Lung microvascular endothelial cell (primary cell): Measurements from ENCODE around the gene MED16. TPM values are rescaled to one million over a fixed set of nuclear protein-coding genes. Genes with fewer than 3 reads are reported as not detected.

Experiments used
- DNase-seq, 2 donors: peaks; one replicate each; pipeline versions ENCODE4 v3.0.0 to v3.0.0-alpha.2; 2010; ENCODE audit warnings: low read depth in 2 of 2
- total RNA-seq: library from RNA; depleted of rRNA; stranded (reverse); fragments of >200 nt; gene quantifications from 2 replicates; pipeline ENCODE4 v1.2.1, GENCODE V29; 2014

MED16 gene, protein sequence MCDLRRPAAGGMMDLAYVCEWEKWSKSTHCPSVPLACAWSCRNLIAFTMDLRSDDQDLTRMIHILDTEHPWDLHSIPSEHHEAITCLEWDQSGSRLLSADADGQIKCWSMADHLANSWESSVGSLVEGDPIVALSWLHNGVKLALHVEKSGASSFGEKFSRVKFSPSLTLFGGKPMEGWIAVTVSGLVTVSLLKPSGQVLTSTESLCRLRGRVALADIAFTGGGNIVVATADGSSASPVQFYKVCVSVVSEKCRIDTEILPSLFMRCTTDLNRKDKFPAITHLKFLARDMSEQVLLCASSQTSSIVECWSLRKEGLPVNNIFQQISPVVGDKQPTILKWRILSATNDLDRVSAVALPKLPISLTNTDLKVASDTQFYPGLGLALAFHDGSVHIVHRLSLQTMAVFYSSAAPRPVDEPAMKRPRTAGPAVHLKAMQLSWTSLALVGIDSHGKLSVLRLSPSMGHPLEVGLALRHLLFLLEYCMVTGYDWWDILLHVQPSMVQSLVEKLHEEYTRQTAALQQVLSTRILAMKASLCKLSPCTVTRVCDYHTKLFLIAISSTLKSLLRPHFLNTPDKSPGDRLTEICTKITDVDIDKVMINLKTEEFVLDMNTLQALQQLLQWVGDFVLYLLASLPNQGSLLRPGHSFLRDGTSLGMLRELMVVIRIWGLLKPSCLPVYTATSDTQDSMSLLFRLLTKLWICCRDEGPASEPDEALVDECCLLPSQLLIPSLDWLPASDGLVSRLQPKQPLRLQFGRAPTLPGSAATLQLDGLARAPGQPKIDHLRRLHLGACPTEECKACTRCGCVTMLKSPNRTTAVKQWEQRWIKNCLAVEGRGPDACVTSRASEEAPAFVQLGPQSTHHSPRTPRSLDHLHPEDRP
- 19.0 TPM in 2 replicates for total RNA-seq

DNA sequence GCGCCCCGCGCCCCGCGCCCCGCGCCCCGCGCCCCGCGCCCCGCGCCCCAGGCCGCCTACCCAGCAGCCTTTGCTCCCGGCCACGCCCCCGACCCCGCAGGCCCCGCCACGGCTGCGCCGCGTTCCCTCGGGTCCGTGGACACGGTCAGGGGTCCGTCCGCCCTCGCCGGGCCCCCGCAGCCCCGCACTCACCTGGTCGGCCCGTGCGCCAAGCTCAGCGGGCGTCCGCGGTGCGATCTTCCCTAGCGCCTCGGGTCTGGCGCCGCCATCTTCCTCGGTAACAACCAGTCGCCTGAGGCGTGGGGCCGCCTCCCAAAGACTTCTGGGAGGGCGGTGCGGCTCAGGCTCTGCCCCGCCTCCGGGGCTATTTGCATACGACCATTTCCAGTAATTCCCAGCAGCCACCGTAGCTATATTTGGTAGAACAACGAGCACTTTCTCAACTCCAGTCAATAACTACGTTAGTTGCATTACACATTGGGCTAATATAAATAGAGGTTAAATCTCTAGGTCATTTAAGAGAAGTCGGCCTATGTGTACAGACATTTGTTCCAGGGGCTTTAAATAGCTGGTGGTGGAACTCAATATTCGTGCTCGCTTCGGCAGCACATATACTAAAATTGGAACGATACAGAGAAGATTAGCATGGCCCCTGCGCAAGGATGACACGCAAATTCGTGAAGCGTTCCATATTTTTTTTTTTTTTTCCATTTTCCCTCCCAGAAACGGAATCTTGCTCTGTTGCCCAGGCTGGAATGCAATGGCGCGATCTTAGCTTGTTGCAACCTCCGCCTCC lies at the start of gene MED16, which contains the start of gene RNU6-9:
Gene MED16 (minus strand): TSS at position 294 of the 796 bp plus-strand sequence. CDS start 2,056 bp downstream, outside the sequence.
Gene RNU6-9 (plus strand): TSS at position 591 of the 796 bp plus-strand sequence.
- peak; percentile 94 to 96 for DNase-seq

DNA sequence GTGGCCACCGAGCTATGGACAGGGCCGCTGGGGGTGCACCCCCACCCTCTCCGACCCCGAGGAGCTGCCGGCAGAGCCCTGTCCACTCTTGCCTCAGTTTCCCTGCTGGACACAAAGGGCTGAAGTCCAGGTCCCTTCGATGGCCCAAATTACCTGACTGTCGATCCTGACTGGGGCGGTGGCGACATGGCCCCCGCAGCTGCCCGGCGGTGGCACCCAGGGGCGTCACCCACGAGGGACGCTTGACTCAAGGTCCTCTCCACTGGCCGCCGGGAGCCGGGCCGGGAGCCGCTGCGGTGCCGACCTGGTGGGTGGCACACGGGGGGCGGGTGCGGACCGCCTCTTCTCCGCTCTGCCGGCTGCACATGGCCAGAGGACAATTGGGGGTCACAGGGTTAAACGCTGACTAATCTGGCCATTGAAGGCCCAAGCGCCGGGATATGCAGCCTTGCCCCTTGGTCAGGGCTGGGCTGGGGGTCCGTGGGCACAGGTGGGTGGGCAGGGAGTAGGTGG lies 49.2 kb upstream of the MED16 start:
- peak in 1 of 2 donors; percentile 29 for DNase-seq

DNA sequence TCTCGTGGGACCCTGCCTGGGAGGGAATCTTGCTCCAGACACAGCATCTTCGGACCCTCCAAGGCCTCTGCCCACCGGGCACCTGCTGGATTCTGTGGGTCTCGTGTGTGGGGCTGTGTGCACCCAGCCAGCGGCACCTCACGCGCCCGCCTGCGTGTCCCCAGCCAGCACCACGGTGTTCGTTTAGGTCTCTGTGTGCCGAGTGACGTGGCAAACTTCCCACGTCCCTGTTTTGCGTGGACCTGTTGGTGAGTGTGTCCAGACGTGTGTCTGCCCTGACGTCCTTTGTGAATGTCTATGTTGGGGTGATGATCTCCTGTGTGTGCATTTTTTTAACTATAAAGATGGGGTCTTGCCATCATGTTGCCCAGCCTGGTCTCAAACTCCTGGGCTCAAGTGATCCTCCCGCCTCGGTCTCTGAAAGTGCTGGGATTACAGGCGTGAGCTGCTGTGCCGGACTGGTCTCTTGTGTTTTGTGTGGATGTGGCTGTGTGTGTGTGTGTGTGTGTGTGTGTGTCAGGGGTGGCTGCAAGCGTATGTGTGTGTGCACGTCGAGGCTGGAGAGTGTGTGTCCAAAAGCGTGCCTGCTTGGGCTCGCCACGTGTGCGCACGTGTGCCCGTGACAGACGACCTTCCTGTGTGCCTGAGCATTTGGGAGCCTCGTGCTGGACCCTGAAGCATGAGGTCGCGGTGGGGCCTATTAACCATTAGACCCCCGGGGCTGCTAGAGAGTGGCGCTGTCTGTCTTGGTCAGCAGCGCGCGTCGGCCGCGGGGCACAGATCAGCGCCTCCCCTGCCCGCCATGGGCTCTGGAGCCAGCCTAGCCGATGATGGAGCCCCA lies 48.5 kb upstream of the MED16 start:
- DNase-seq: no peak

DNA sequence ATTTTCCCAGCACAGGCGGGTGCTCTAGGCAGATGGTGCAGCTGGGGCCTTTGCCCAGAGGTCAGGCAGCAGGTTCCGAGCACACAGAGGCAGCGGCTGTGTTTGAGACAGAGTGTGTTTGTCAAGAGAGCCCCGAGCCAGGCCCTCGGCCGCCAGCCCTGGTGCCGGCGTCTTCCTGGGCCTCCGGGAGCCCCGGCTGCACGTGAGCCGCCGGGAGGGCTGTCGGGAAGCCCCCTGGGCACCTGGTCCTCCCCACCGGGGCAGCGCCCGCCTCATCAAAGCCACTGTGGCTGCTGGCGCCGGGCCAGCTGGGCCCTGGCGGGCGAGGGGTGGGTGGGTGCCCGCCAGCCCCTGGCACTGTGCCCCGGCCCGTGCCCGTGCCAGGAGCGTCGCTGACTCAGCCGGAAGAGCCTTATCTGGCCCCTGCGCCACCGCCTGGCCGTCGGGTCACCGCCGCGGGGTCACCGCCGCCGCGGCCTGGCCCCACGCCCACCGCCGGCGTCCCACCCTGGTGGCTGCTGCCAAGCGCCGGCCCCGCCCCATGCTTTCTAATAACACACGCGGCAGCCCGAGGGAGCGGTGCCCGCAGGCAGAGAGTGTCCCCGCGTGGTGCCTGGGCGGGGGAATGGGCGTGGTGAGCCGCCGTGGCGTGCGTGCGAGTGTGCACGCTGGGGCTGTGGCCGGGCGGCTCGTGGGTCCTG lies 47.8 kb upstream of the MED16 start:
- DNase-seq: peak; percentile 55 to 68

DNA sequence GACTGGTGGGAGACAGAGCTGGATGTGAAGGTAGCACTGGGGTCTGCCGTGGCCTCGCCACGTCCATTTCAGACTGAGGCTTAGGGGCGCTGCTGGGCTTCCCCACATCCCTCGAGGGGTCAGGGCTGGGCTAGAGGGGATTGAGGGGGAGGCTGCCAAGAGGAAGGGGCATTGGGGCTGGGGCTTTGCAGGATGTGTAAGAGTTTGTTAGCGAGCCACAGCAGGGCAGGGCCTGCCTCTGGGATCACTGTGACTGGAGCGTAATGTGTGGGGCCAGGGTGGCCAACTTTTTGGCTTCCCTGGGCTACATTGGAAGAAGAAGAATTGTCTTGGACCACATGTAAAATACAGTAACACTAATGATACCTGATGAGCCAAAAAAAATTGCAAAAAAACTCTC lies 46.9 kb upstream of the MED16 start:
- no peak for DNase-seq

DNA sequence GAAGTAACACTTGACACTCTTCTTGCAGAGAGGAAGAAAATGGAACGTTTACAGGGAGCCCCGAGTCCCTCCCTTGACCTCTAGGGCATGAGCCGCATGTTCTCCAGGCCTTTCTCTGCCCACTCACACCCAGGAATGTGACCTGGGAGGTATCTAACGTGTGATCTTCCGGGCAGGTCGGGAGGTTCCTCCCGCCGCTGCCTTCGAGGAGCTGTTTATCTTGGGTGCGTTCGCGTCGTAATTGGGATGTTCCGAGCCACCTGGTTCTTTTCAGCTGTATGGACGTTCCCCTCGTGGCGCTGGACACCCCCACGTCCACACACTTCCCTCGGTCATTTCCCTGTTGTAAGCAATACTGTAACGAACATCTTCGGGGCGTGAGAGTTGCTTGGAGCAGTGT lies 46.5 kb upstream of the MED16 start:
- no peak for DNase-seq

DNA sequence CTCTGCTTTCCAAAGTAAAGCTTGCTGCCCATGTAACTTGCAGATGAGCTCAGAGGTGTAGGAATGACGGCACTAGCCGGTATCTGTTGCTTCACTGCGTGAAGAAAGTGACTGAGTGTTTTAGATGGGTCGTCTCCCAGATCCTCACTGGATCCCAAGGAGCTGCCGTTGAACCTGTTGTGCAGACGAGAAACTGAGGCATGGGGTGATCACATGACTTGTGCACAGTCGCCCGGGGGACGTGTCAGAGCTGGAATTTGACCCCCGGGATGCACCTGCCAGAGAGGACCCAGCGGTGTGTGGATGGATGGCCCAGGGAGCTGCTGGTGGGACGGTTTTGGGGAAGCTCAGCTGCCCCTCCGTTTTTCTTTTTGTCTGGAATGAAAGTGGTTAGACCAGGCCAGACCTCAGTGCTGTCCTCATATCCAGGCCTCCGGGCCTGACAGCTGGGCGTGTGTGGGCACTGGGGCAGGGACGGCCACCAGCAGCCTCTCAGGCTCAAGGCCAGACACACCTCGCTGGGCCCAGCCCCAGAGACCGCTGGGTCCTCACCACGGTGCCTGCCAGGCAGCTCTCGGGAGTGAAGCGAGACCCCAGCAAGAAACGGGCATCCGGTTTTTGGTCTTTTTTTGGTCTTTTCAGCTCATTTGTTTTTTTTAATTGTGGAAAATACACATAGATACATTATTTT lies 45.4 kb upstream of the MED16 start:
- no peak for DNase-seq

DNA sequence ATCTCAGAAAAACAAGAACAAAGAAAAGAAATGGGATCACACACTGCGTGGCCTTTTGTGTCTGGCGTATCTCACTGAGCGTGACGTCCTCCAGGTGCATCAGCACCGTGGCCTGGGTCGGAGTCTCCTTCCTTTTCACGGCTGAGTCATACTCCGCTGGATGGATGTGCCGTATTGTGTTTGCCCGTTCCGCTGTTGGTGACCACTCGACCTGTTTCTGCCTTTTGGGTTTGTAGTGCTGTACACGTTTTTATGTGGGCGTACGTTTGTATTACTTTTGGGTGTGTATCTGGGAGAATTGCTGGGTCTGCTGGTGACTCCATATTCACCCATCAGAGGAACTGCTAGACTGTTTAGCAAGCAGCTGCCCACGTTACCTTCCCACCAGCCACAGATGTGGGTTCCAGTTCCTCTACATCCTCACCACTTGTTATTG lies 44.3 kb upstream of the MED16 start:
- DNase-seq: no peak

DNA sequence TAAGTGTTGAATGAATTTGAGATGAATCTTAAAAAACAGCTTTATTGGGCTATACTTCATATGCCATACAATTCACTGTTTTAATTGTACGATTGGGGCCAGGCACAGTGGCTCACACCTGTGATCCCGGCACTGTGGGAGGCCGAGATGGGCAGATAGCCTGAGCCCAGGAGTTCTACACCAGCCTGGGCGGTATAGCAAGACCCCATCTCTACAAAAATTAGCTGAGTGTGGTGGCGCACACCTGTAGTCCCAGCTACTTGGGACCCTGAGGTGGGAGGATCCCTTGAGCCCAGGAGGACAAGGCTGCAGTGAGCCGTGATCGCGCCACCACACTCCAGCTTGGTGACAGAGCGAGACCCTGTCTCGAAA lies 43.2 kb upstream of the MED16 start:
- no peak for DNase-seq

DNA sequence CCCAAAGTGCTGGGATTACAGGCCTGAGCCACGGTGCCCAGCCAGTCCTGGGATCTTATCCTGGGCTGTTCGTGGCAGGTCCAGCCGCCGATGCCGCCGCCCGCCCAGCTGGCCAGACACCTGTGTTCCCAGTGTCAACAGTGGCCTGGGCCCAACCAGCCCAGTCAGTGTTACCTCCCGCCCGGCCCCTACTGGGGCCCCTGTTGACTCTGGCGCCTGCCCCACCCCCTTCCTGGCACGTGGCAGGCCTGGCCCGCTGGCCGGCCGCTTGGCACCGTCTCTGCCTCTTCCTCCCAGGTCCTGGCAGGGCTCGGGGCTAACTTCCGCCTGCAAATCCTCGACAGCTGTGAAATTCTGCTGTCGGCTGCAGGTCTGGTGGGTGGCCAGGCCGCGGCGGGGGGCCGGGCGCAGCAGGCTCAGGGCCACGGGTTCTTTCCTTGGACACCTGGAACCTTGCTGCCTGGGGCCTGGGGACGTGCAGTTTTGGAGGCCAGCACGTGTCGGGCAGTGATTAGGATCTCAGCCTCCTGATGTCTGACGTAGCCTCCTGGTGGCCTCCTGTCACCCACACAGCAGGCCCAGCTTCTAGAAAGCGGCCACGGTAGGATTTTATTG lies 42.0 kb upstream of the MED16 start:
- DNase-seq: peak; percentile 88 to 97

DNA sequence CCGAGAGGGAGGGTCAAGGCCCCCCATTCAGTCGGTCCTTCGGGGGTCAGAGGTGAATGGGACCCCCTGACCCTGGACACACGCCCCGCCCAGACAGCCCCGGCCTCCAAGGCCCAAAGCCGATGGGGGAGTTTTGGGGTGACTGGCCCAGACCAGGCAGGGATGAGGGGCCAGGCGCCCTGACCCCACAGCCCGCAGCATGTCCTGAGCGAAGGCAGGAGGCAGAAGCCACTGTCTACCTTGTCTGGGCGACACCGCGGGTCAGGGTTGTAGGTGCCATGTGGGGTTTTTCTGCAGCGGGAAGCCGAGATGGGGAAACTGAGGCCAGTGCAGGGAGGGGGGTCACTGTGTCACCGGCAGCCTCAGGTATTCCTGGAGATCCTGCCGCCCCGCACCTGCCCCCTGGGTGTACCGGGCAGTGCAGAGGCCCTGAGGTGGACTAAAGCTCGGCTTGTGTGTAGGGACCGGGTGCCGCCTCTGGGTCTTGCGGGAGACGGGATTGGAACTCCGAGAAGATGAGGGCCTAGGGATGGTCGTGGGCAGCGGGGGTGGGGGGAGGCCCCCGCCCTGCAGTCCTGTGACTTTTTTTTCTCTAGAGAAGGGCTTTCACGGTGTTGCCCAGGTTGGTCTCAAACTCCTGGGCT lies 41.3 kb upstream of the MED16 start:
- DNase-seq: no peak

DNA sequence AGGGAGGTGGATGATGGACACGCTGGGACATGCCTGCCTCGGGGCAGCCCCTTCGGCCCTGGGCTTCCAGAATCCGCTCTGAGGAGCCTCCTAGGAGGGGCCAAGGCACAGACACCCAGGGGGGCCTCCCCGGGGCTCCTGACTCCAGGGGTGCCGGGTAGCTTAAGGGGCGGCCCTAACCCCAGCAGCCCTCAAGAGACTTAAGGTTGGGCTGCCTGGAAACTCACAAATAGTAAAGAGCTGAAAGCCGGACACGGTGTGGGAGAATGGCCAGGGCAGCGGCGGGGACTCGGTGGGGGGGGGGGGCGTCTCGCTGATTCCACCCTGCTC lies 40.5 kb upstream of the MED16 start:
- DNase-seq: no peak

DNA sequence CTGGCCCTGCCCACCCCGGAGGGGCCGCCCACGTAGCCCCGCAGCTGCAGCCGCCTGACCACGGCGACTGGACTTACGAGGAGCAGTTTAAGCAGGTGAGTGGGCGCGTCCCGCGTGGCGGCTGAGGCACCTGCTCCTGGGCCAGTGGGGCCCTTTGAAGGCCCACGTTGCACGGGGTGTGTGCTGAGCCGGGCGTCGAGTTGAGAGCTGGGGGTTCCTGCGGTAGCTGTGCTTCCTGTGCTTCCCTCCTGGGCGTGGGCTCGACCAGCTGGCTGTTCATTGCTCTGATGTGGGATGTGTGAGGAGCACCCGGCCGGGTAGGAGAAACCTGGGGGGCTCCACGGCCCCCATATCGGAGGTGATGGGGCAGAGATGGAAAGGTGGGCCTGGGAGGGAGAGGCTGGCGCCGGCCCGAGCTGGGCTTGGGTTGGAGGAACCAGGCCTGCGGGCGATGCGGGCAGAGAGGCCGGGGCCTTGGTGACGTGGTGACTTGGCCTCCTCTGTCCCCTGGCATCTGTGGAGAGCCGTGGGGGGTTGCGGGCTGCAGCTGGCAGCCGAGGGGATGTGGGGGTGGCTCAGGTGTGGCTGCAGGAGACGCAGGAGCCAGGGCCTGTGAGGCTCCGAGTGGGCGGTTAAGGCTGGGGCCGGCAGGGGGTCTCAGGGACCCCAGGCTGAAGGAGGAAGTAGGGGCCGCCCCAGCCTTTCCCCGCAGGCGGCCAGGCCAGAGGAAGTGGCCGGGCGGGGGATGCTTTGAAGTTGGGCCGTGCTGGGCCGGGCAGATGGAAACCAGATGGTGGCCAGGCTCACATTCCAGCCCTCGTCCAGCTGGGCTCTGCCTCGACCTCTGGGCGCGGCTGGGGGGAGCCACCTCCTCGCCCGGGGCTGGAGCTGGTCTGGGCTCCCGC lies 39.9 kb upstream of the MED16 start:
- DNase-seq: peak; percentile 40 to 73

DNA sequence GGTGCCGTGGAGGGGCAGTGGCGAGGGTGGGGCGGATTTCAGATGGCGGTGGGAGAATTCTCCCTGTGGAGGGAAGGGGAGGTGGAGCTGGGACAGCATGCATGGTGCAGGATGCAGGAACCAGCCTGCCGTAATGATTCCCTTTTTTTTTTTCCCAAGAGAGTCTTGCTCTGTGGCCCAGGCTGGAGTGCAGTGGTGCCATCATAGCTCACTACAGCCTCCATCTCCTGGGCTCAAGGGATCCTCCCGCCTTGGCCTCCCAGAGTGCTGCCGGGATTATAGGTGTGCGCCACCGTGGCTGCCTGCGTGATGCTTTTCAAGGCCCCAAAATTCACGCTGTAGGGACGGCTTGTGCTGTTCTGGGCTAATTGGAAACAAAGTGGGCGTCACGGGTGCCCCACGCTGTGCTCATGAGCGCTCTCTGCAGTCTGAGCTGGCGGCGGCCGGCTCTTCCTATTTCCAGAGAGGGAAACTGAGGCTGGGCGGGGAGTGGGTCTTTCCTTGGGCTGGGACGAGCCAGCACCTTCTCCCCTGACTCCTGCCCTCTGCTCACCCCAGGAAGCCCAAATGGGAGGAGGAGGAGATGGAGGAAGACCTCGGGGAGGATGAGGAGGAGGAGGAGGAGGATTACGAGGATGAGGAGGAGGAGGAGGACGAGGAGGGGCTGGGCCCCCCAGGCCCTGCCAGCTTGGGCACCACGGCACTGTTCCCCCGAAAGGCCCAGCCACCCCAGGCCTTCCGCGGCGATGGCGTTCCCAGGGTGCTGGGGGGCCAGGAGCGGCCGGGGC lies 39.1 kb upstream of the MED16 start:
- DNase-seq: no peak

DNA sequence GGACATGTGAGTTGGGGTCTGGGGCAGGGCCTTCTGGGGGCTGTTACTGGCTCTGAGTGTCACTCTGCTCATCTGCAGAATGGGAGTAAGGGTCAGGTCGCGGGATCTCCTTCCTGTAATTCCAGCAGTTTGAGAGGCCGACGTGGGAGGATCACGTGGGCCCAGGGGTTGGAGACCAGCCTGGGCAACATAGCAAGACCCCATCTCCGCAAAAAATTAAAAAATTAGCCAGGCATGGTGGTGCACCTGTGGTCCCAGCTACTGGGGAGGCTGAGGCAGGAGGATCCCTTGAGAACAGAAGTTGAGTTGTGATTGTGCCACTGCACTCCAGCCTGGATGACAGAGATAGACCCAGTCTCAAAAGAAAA lies 36.9 kb upstream of the MED16 start:
- no peak for DNase-seq

DNA sequence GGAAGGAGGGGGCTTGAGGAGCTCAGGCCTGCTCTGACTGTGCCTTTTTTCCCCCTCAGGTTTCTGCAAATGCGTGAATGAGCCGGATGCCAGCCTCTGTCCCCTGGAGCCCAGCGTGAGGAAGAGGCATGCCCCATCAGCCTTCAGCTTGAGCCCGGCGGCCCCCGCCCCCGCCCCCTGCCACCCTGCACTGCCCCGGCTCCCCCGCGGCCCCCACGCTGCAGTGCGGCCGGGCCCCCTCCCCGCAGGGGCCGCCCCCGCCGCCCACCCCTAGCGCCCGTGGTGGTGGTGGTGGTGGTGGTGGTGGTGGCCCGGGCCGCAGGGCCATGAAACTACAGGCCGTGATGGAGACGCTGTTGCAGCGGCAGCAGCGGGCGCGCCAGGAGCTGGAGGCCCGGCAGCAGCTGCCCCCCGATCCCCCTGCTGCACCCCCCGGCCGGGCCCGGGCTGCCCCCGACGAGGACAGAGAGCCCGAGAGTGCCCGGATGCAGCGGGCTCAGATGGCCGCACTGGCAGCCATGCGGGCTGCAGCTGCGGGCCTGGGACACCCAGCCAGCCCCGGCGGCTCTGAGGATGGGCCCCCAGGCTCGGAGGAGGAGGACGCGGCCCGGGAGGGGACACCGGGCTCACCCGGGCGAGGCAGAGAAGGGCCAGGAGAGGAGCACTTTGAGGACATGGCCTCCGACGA lies 36.4 kb upstream of the MED16 start:
- DNase-seq: no peak
